ENCODE measurements around the gene DIPK1B. TPM values are rescaled to one million over a fixed set of nuclear protein-coding genes. Genes with fewer than 3 reads are reported as not detected.

The DIPK1B gene
- polyA plus RNA-seq, 1 of the 3 experiments (the other 2 are of a cell fraction) = 24.5 TPM

GRCh38 chr9:136665111-136665703 lies 47.2 kb upstream of the DIPK1B start (continued):
- TF ChIP-seq RAD21 (IDR thresholded peaks at IDR 0.05; ENCODE audit: low read length) = 0 out of 2 replicates have a peak, but pooled peaks have one; percentile 12

- no peaks in the 10 kb centered on the region for H3K9me2 ChIP-seq
- H3K27ac ChIP-seq (ENCODE audit: low read depth in 2 of 2, low read length in 1 of 2) = peak overlapping the region in 1 of 2 experiments; percentile 48; a peak in 1 of 4 replicates
- H3K9me3 ChIP-seq = no peaks in the 10 kb centered on the region
- H3K4me1 ChIP-seq (ENCODE audit: control insufficient read depth in 1 of 2, insufficient read depth in 2 of 2, low read depth in 1 of 2, low read length in 1 of 2) = peaks cover 0 to 21% of the 10 kb centered on the region in 2 experiments; a peak in 1 of 4 replicates
- no peaks in the 10 kb centered on the region for H3K27me3 ChIP-seq (ENCODE audit: insufficient read depth)
- H3K36me3 ChIP-seq (replicated peaks in 1 of 2; ENCODE audit: control insufficient read depth in 1 of 2, insufficient read depth in 2 of 2, low read length in 1 of 2) = no peaks in the 10 kb centered on the region
- H3K79me2 ChIP-seq (ENCODE audit: insufficient read depth) = no peaks in the 10 kb centered on the region
- peak overlapping the region; percentile 56 to 62 for H3K4me3 ChIP-seq (ENCODE audit: low read depth in 2 of 2, low read length in 1 of 2)
- H2AFZ ChIP-seq (ENCODE audit: low read depth) = no peak overlapping the region
- DNase-seq = peak; percentile 95
- TF ChIP-seq, protein P1, sequence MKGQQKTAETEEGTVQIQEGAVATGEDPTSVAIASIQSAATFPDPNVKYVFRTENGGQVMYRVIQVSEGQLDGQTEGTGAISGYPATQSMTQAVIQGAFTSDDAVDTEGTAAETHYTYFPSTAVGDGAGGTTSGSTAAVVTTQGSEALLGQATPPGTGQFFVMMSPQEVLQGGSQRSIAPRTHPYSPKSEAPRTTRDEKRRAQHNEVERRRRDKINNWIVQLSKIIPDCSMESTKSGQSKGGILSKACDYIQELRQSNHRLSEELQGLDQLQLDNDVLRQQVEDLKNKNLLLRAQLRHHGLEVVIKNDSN (IDR thresholded peaks at IDR 0.05; ENCODE audit: borderline replicate concordance, low read depth) = no peak
- TF ChIP-seq POLR2AphosphoS5 (IDR thresholded peaks at IDR 0.05; ENCODE audit: low read depth, low read length) (no peak), EP300 (IDR thresholded peaks at IDR 0.05; ENCODE audit: borderline replicate concordance in 1 of 2, low read depth in 1 of 2, low read length in 1 of 2) (no peak), TCF12 (IDR thresholded peaks at IDR 0.05) (no peak), TEAD4 (IDR thresholded peaks at IDR 0.05; ENCODE audit: borderline replicate concordance, insufficient read depth) (no peak), SIN3A (IDR thresholded peaks at IDR 0.05; ENCODE audit: borderline replicate concordance, low read depth, low read length) (no peak), GATA2 (CRISPR knock-in tag; IDR thresholded peaks at IDR 0.05) (no peak), FOSL2 (IDR thresholded peaks at IDR 0.05; ENCODE audit: borderline replicate concordance, low read depth) (no peak), FOXM1 (IDR thresholded peaks at IDR 0.05; ENCODE audit: low read depth) (no peak), ELF1 (IDR thresholded peaks at IDR 0.05) (no peak), MXI1 (IDR thresholded peaks at IDR 0.05; ENCODE audit: low read depth, low read length) (no peak), NFIC (IDR thresholded peaks at IDR 0.05; ENCODE audit: borderline replicate concordance) (no peak), EZH2phosphoT487 (IDR thresholded peaks at IDR 0.05; ENCODE audit: borderline replicate concordance, low read depth) (no peak), GABPA (IDR thresholded peaks at IDR 0.05; ENCODE audit: low read depth) (no peak), RFX5 (IDR thresholded peaks at IDR 0.05; ENCODE audit: low read length) (no peak), USF2 (IDR thresholded peaks at IDR 0.05; ENCODE audit: borderline replicate concordance, low read depth, low read length) (no peak), MEF2A (IDR thresholded peaks at IDR 0.05; ENCODE audit: borderline replicate concordance, low read depth) (no peak), JUND (IDR thresholded peaks at IDR 0.05) (no peak)
- TF ChIP-seq, protein P2, sequence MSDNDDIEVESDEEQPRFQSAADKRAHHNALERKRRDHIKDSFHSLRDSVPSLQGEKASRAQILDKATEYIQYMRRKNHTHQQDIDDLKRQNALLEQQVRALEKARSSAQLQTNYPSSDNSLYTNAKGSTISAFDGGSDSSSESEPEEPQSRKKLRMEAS (IDR thresholded peaks at IDR 0.05; ENCODE audit: low read depth) = no peak
- TF ChIP-seq, protein P3, sequence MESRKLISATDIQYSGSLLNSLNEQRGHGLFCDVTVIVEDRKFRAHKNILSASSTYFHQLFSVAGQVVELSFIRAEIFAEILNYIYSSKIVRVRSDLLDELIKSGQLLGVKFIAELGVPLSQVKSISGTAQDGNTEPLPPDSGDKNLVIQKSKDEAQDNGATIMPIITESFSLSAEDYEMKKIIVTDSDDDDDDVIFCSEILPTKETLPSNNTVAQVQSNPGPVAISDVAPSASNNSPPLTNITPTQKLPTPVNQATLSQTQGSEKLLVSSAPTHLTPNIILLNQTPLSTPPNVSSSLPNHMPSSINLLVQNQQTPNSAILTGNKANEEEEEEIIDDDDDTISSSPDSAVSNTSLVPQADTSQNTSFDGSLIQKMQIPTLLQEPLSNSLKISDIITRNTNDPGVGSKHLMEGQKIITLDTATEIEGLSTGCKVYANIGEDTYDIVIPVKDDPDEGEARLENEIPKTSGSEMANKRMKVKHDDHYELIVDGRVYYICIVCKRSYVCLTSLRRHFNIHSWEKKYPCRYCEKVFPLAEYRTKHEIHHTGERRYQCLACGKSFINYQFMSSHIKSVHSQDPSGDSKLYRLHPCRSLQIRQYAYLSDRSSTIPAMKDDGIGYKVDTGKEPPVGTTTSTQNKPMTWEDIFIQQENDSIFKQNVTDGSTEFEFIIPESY (IDR thresholded peaks at IDR 0.05; ENCODE audit: borderline replicate concordance, low read depth) = no peak
- POLR2A ChIA-PET = no interaction called here
- CTCF ChIA-PET = interaction anchor here (0.9 to 3.6 kb wide), 13 partner anchors 9 to 181 kb away, joined by 3 to 19 read pairs (median 5); no protein-coding TSS in a partner anchor
- H3F3A ChIP-seq (replicated peaks; ENCODE audit: insufficient read depth) = no peaks in the 10 kb centered on the region
- H3K9ac ChIP-seq = no peak overlapping the region
- WGBS (ENCODE audit: low lambda C conversion rate) = no CpG with 5 or more reads among the region's 109 CpGs
- H4K20me1 ChIP-seq (ENCODE audit: insufficient read depth) = no peaks in the 10 kb centered on the region
- H3K4me2 ChIP-seq = peak overlapping the region; percentile 85
Observed at GRCh38 chr9:136665704-136666371, 46.5 kb upstream of the DIPK1B start.

Data from SK-N-SH (cell line).